HUDEP-2 (cell line): ENCODE data around the gene CHFR.
"Not testable (repeated sequence)": the region's sequence is repeated elsewhere in the genome, so short reads cannot be mapped to it uniquely, and the experiment has no call there.

ENCODE experiments used
- DNase-seq, 76 experiments: peaks; one replicate each; lab custom pipeline; 2025; ENCODE audit not compliant: unreplicated experiment in 76 of 76; lab: John Stamatoyannopoulos, UW

CHFR gene

DNA sequence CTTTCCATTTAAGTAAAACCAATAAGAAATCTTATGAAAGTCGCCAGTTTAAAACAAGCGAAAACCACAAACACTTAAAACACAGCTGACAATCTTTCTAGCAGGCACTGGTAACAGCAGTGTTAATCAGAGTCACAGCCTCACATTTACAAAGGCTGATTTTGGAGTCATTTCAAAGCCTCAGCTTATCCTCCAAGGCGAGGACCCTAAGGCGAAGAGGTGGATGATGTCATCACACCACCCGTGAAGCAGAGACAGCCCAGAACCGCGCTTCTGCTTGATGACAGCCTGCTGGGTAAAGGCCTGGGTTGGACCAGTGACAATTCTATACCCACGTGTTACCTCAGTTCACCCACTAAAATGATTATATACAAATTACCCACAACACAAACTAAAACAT lies 68.8 kb downstream of the CHFR start:
- no peak for DNase-seq

DNA sequence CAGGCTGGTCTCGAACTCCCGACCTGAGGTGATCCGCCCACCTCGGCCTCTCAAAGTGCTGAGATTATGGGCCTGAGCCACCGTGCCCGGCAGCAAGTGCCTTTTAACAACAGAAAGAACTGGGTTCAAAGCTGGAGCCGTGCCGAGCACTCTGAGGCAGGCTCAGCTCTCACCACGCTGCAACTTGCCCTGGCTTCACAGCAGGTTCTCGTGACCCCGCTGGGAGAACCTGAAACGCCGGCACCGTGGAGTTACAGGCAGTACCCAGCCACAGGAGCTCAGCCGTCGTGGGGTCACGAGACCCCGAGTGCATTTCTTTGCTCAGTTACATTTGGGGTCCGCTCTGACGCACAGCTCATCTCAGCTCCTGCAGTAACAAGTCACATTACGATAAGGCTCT lies 73.2 kb downstream of the CHFR start:
- no peak for DNase-seq

DNA sequence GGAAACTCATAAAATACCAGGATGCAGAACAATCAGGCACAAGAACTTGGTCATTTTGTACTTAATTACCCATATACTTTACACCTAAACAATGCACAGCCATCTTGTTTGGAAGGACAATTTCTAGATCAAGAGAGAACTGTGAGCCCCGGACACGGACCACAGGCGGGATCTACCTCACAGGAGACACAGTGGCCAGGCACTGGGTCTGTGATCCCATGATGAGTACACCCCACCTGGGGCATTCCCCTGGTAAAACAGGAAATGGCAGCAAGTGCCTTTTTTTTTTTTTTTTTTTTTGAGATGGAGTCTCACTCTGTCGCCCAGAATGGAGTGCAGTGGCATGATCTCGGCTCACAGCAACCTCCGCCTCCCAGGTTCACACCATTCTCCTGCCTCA lies 74.0 kb downstream of the CHFR start:
- no peak for DNase-seq

GRCh38 chr12:132812631-132813305 lies 74.6 kb downstream of the CHFR start:
- peak in 2 of 76 experiments; percentile 11 to 14 for DNase-seq

- DNase-seq = peak in 30 of 76 experiments; percentile 4 to 47 (median 20)
Observed at GRCh38 chr12:132809391-132809790, 78.0 kb downstream of the CHFR start.

DNA sequence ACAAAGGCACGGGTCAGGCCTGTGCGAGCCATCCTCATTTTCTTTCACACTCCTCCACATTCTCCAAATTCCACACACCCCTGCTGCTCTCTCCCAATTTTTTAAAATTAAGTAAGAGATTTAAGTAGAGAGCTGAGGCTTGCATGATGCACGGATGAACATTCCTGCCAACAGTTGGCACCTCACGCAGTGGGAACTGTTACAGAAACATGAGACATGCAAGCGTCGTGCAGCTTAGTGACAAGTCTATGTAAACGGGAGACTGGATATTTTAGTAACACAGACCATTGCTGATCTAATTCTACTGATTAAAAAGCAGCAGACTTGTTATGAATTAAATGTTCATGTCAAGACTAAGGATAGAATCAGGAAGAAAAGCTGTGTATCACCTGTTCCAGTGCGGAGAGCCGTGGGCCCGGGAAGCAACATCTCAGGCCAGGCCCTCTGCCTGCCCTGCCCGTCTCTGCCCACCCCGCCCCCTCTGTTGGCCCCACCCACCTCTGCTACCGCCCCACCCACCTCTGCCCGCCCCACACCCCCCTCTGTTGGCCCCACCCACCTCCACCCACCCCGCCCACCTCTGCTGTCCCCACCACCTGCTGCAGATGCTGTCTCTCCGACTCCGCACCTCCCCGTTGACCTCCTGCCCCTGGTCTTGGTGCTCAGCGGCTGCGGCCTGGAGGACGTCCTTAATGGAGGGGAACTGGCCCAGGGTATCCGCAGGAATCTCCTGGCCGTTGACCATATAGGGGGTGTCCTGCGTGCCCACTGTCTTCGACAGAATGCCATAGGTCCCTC lies 79.9 kb downstream of the CHFR start:
- peak in 13 of 76 experiments; percentile 1 to 29 (median 12) for DNase-seq

DNA sequence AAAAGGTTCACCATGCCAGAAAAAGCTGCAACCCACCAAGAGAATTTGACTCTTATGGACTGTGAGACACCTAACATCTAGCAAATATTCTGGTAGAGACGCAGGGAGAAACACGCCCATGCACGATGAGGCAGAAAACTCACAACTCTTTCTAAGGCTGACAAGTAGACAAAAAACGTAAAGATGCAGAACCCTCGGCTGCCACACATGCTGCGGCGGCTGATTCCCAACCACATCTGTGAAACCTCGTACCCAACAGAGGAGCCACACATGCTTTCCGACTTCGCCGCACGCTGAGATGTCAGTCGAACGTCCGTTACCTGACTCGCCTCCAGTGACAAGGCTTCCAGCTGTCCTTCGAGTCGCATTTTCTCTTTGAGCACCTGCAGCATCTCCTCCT lies 80.5 kb downstream of the CHFR start:
- no peak for DNase-seq

GRCh38 chr12:132804426-132804861 lies 83.0 kb downstream of the CHFR start:
- DNase-seq = no peak

DNA sequence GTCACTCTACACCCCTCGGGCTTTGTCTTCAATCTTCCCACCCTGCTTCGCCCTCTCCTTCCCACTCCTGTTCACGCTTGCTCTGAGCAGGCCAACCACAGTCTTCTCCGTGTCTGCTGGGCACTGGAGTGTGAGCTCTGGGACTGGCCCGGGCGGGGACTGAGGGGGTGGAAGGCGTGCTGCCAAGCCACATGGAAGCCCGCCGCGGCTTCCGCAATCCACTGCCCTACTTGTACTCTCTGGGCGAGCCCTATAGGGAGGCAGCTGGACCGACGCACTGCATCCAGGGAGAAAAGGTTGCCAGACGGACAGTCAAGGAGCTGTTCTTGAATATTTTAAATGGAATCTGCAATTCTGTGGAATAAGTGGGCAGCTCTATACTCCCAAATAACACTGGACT lies 83.5 kb downstream of the CHFR start:
- DNase-seq = no peak

GRCh38 chr12:132803125-132803524 lies 84.3 kb downstream of the CHFR start:
- no peak for DNase-seq

DNA sequence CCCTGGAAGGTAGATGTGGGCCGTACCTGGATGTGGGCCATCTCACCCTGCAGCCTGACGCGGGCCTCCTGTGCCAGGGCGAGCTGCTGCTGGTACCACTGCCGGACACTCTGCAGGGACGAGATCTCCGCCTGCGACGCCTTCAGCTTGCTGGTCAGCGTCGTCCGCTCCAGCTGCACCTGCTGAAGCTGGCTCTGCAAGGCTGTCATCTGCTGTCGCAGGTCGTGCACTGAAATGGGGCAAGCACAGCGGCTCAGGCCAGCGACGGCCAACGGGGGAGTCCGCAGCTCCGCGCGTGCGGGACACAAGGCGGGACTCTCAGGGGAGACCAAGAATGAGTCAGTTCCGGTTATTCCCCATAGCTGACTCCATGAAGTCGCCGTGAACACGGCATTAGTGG lies 85.7 kb downstream of the CHFR start:
- no peak for DNase-seq

- no peak for DNase-seq
Observed at GRCh38 chr12:132798836-132799235, 88.6 kb downstream of the CHFR start.

DNA sequence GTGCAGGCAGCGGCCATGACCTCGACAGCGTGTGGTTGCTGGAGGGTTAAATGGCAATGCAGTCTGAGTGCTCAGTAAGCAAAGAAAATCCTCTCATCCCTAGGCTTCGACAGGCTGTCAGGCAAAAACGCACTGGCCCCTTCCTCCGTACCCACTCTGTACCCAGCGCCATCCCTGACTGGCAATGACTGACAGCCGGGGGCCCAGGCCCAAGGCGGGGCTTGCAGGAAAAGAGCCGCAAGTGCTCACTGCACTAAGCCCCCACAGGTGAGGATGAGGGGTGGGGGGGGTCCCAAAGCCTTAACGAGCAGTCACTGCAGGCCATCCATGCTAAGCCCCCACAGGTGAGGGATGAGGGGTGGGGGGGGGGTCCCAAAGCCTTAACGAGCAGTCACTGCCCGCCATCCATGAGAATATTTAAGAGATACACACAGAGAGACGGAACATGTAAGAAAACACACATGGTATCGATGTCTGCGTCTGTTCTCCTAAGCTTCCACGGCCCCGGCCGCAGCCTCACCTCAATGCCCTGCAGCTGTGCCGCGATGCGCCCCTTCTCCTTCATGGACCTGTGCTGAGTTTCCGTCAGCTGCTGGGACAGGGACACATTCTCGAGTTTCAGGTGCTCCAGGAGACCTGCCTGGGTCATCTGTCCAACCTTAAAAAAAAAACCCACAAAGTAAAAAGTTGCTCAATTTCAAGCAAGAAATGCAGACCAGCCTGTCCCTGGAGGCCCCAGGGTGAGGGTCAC lies 89.4 kb downstream of the CHFR start:
- DNase-seq = no peak

DNA sequence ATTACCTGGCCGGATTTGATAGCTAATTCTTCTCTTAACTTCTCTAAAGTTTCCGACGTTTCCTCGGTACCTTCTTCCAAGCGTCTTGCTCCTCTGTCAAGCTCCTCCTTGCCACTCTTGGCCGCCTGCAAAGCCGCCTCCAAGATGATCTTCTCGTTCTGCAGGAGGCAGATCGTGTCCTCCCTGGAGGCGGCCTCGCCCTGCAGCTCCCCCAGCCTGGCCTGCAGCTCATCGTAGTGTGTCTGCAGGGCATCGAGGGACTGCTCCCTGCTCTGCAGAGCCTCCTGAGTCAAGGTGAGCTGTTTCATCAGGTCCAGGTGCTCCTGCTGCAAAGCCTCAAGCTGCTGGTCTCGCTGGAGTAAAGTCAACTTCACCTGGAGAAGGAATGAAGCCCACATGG lies 91.6 kb downstream of the CHFR start:
- no peak for DNase-seq

DNA sequence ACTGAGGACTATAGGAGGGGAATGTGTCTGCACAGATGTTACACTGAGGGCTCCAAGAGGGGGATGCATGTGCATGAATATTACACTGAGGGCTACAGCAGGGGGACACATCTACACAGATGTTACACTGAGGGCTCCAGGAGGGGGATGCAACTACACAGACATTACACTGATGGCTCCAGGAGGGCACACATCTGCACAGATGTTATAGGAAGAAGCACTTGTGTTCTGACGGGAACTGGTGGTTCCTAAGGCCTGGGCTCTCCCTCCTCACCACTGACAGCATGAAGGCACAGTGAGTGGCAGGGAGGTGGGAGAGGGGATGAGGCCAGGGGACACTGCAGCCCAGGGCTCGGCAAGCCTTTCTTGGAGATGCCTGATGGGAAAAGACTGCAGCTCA lies 95.5 kb downstream of the CHFR start:
- DNase-seq = not testable (repeated sequence)

DNA sequence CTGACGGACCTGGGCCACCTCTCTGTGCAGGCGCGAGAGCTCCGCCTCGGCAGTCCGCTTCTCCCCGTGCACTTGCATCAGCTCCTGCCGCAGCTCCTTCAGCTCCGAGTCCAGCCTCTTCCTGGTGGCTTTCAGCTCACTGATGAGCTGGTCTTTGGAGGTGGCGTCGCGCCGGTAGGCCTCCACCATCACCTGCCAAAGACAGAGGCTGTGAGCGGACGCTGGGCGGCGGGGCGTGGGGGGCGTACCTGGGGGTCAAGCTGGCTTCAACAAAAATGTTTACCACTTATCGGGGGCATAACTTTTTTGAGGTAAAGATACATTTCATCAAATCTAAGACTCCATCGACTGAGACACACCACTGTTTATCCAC lies 98.3 kb downstream of the CHFR start:
- DNase-seq = no peak

GRCh38 chr12:132788375-132789098 lies 98.9 kb downstream of the CHFR start:
- peak in 3 of 76 experiments; percentile 2 to 7 (median 6) for DNase-seq

DNA sequence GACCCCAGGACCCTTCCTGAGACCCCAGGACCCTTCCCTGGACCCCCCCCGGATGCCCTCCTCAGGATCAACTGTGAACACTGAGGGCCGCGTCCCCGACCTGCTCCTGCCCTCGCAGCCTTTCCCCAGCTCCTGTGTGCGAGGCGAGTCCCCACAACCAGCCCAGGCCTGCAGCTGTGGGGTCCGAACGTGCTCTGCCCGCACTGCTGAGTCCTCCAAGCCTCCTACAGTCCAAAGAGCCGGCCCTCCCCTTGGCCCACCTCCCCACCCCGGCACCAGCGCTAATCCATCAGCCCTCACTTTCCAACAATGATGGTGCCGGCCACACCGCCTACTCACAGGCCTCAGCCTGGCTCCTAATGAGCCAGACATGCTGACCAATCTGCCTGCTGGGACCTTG lies 99.5 kb downstream of the CHFR start:
- DNase-seq = no peak

DNA sequence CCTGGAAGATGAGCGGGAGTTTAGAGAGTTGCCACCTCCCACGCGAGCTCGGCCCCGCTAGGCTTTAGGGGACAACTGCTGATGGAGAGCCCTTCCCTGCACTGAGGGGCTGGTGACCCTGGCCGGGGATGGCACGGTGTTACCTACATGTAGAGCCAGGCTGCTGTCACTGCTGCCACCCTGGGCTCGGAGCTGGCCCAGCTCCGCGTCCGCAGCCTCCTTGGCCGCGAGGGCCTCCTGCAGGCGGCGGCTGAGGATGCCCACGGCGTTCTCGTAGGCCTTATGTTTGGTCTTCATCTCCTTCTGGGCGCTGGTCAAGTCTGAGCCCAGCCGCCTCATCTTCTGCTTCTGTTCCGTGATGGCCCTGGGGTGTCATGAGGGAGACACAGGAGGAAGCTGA lies 101.2 kb downstream of the CHFR start:
- DNase-seq = no peak

- DNase-seq = no peak
Observed at GRCh38 chr12:132784580-132784979, 102.8 kb downstream of the CHFR start.
